ENCODE measurements around the gene HOXC13. TPM values are rescaled to one million over a fixed set of nuclear protein-coding genes. Genes with fewer than 3 reads are reported as not detected.

The HOXC13 gene
- total RNA-seq, 1 donor, result not detected

- TF ChIP-seq CTCF (IDR thresholded peaks at IDR 0.05; ENCODE audit: insufficient read depth, low read length), result no peak
- no peak overlapping the region for H3K4me3 ChIP-seq (ENCODE audit: low read depth, low read length)
- no peak for DNase-seq (ENCODE audit: low read depth)
These were observed 21.8 kb downstream of the HOXC13 start for GRCh38 chr12:53960187-53961024.

- TF ChIP-seq CTCF (IDR thresholded peaks at IDR 0.05; ENCODE audit: insufficient read depth, low read length), result no peak
These were observed 22.6 kb downstream of the HOXC13 start for GRCh38 chr12:53961025-53961761.

GRCh38 chr12:53963005-53963404, 24.4 kb downstream of the HOXC13 start:
- DNase-seq (ENCODE audit: low read depth), result no peak
- H3K4me3 ChIP-seq (ENCODE audit: low read depth, low read length), result no peak overlapping the region
- TF ChIP-seq CTCF (IDR thresholded peaks at IDR 0.05; ENCODE audit: insufficient read depth, low read length), result no peak

More at GRCh38 chr12:53961025-53961761, 22.6 kb downstream of the HOXC13 start:
- no peak for DNase-seq (ENCODE audit: low read depth)
- H3K4me3 ChIP-seq (ENCODE audit: low read depth, low read length), result no peak overlapping the region

GRCh38 chr12:53963434-53964314, 25.0 kb downstream of the HOXC13 start:
- DNase-seq (ENCODE audit: low read depth), result no peak
- no peak for TF ChIP-seq CTCF (IDR thresholded peaks at IDR 0.05; ENCODE audit: insufficient read depth, low read length)
- H3K4me3 ChIP-seq (ENCODE audit: low read depth, low read length), result no peak overlapping the region

GRCh38 chr12:53964315-53964713, 25.7 kb downstream of the HOXC13 start:
- DNase-seq (ENCODE audit: low read depth), result no peak
- no peak overlapping the region for H3K4me3 ChIP-seq (ENCODE audit: low read depth, low read length)
- TF ChIP-seq CTCF (IDR thresholded peaks at IDR 0.05; ENCODE audit: insufficient read depth, low read length), result no peak

GRCh38 chr12:53965281-53966084, 26.9 kb downstream of the HOXC13 start:
- DNase-seq (ENCODE audit: low read depth), result no peak
- no peak for TF ChIP-seq CTCF (IDR thresholded peaks at IDR 0.05; ENCODE audit: insufficient read depth, low read length)
- no peak overlapping the region for H3K4me3 ChIP-seq (ENCODE audit: low read depth, low read length)

Data from fibroblast of the aortic adventitia (primary cell).